ENCODE data around the gene SOAT2.

DNA sequence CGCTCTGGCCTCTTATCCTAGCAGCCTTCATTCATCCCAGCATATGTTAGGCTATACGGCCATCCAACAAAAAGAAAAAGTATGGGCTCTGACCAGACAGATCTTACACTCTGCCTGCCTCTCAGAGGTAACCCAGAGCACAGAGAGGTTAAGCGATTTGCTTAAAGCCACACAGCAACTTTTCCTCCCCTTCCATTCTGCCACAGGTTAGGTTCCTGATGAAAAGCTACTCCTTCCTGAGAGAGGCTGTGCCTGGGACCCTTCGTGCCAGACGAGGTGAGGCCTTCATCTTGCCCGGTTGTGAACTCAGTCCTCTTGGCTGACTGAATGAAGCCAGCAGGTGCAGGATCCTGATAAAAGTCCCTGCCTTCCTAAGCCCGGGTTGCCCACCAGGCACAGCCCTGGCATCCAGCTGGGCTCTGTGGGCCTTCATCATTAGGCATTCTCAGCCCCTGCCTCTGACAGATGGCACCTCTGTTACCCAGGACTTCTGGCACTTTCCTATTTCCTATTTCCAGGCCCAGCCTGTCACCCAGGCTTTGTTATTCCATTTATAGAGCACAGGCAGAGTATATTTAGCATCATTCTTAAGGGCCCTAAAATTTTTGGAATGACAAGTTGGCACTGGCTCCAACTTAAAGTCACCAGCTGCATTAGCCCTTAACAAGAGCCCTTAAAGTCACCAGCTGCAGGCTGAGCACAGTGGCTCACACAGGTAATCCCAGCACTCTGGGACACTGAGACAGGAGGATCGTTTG is 12.8 kb downstream of the SOAT2 start:
- TF ChIP-seq, protein P1, sequence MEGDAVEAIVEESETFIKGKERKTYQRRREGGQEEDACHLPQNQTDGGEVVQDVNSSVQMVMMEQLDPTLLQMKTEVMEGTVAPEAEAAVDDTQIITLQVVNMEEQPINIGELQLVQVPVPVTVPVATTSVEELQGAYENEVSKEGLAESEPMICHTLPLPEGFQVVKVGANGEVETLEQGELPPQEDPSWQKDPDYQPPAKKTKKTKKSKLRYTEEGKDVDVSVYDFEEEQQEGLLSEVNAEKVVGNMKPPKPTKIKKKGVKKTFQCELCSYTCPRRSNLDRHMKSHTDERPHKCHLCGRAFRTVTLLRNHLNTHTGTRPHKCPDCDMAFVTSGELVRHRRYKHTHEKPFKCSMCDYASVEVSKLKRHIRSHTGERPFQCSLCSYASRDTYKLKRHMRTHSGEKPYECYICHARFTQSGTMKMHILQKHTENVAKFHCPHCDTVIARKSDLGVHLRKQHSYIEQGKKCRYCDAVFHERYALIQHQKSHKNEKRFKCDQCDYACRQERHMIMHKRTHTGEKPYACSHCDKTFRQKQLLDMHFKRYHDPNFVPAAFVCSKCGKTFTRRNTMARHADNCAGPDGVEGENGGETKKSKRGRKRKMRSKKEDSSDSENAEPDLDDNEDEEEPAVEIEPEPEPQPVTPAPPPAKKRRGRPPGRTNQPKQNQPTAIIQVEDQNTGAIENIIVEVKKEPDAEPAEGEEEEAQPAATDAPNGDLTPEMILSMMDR (IDR thresholded peaks at IDR 0.05; ENCODE audit: low read depth, low read length), result no peak
- TF ChIP-seq POLR2A (IDR thresholded peaks at IDR 0.05; ENCODE audit: extremely low read depth, insufficient read length), result no peak
- no peak for TF ChIP-seq MYC (IDR thresholded peaks at IDR 0.05; ENCODE audit: low read depth, low read length)
- TF ChIP-seq, protein P2, sequence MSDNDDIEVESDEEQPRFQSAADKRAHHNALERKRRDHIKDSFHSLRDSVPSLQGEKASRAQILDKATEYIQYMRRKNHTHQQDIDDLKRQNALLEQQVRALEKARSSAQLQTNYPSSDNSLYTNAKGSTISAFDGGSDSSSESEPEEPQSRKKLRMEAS (IDR thresholded peaks at IDR 0.05; ENCODE audit: low read depth, low read length), result no peak
